HFF-Myc (cell line): ENCODE data around the gene TMEM45A.

ENCODE experiments used
- DNase-seq: peaks from one replicate; pipeline ENCODE4 v3.0.0-alpha.2; 2011; ENCODE audit warnings: low read depth; ENCODE audit errors: extremely low read depth
- H3K4me3 ChIP-seq: replicated peaks from 2 replicates; pipeline ENCODE4 v1.5.1; 2011; ENCODE audit warnings: low read depth, mild to moderate bottlenecking, control low read depth, low read length
- TF ChIP-seq, protein P1 (sequence below): IDR thresholded peaks from 2 replicates; pipeline ENCODE4 v1.5.1; 2012; ENCODE audit warnings: mild to moderate bottlenecking, low read depth, low read length, control low read depth; ENCODE audit errors: missing control alignments

Gene TMEM45A

DNA sequence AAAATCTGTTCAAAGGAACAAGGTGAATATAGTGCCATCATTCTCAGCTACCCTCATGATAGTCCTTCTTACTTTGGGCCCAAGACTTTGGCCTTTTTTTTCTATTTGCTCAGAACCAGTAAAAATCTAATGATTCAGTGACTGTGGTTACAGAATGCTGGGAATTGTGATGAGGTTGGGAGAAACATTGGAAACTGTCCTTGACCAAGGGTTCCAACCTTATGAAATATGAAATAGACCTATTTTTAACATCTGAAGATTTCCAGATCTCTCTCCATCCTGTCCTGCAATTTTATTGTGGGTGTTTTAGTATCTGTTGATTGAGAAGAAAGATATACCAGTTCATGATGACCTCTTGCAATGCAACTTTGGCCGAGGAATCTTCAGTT, 34.9 kb downstream of the TMEM45A start:
- H3K4me3 ChIP-seq = no peak overlapping the region

DNA sequence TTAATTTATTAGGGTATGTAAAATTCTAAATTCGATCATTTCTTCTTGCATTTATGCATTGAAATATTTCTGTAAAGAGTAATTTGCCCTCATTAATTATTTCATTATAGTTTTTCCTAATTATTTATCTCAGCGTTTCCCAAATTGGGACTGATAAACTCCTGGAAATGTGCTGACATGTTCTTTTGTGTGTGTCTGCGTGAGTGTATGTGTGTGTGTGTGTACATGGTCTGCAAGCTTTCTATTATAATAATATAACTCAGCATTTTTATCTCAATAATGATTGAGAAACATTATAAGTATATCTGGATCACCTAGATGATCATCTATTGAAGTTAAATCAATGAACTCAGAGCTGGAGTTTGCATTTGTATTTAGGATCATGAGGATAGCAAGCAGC, 38.7 kb downstream of the TMEM45A start:
- no peak for DNase-seq
- TF ChIP-seq, protein P1, sequence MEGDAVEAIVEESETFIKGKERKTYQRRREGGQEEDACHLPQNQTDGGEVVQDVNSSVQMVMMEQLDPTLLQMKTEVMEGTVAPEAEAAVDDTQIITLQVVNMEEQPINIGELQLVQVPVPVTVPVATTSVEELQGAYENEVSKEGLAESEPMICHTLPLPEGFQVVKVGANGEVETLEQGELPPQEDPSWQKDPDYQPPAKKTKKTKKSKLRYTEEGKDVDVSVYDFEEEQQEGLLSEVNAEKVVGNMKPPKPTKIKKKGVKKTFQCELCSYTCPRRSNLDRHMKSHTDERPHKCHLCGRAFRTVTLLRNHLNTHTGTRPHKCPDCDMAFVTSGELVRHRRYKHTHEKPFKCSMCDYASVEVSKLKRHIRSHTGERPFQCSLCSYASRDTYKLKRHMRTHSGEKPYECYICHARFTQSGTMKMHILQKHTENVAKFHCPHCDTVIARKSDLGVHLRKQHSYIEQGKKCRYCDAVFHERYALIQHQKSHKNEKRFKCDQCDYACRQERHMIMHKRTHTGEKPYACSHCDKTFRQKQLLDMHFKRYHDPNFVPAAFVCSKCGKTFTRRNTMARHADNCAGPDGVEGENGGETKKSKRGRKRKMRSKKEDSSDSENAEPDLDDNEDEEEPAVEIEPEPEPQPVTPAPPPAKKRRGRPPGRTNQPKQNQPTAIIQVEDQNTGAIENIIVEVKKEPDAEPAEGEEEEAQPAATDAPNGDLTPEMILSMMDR = no peak
- no peak overlapping the region for H3K4me3 ChIP-seq

More for the DNA sequence above, 34.9 kb downstream of the TMEM45A start:
- TF ChIP-seq, protein P1 = no peak
- DNase-seq = no peak

DNA sequence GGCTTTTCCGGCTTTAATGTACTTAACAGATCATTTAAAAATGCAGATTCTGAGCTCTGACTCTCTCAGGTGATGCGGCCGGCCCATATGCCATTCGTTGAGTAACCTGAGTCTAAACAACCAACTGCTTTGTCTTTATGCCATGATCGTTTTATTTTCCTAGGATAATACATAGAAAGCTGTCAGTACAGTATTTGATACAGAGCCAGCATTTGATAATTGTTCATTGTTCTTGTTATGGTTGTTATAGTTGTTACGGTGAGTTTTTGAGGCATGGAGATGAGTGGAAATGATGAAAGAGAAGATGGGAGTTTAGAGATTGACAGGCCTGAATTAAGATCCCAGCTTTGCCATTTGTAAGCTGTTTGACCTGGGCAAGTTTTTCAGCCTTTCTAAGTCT, 40.0 kb downstream of the TMEM45A start:
- no peak for DNase-seq
- TF ChIP-seq, protein P1 = no peak
- H3K4me3 ChIP-seq = no peak overlapping the region

DNA sequence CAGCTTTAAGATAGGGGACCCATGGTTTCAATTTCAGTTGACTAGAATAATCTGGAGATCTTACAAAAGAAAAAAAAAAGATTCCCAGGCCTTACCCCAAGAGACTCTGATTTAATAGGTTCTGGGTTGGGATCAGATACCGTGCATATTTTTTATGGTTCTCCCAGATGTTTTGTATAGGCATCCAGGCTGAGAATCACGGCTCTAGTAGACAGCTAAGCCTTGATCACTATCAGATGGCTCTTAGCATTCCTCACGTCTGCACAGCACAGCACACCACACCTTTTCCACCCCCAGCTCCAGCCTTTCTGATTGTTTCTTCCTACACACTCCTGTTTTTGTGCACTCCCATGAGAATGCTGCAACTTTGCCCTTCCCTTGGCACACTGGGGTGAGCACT, 40.8 kb downstream of the TMEM45A start:
- peak; percentile 82 for DNase-seq
- no peak overlapping the region for H3K4me3 ChIP-seq
- TF ChIP-seq, protein P1 = no peak

DNA sequence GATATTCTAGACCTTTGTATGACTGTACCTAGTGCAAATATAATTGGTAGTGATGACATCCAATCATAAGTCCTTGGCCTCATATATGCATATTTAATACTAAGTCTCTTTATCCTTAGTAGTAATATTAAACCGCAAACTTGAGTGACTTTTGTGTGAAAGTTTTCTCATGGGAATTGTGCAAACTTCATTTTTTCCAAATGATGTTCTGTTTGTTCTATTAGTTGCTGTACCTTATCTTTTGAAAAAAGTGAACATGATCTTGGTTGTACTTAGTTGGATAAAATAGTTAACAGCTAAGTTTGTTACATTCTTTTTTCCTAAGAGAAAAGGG, 43.2 kb downstream of the TMEM45A start:
- no peak for DNase-seq
- TF ChIP-seq, protein P1 = no peak
- H3K4me3 ChIP-seq = no peak overlapping the region

DNA sequence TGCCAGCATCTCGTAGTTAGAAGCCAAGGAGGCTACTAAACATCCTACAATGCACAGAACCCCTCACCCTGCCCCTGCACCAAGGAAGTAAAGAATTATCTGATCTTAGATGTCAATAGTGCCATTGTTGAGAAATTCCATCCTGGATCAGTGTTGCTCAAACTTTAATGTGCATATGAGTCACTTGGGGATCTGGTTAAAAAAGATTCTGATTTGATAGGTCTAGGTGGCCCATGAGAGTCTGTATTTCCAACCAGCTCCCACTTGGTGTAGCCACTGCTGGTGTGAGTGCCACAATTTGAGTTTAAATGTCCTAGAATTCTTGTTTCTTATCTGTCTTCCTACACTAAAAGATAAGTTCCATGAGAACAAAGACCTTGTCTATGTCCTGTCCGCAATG, 43.7 kb downstream of the TMEM45A start:
- DNase-seq = no peak
- no peak overlapping the region for H3K4me3 ChIP-seq
- TF ChIP-seq, protein P1 = no peak

DNA sequence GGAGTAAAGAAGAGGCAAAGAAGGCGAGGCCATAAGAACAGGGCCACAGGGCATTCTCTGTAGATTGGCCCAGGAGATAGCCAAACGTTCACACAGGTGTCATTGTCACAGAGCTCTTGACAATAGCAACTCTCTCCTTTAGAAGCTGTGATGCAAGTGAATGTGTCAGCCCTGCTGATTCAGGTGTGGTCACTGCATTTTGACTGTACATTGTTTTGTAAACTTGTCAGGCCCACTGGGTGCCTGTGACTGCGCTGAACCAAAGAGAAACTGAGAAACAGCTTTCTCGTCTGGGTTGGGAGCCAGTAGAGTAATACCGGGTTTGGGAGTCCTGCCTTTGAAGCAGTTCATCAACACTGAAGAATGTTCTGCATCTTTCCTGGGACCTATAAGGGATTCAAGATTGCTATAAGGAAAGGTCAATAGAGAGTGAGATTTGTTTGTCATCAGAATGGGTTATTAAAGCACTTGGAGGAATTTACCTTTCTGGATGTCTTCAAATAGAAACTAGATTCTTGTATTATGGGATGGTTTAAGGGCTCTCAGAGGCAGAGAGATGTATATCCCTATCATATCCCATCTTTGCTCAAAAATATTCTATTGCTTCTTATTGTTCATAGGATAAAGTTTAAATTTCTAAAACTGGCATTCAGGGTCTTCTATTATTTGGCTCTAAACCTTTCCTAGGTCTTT, 45.4 kb downstream of the TMEM45A start:
- DNase-seq = no peak
- no peak overlapping the region for H3K4me3 ChIP-seq

More for the DNA sequence above, 45.4 kb downstream of the TMEM45A start:
- TF ChIP-seq, protein P1 = no peak
